Panc1 (cell line): ENCODE measurements around the gene RXFP3. TPM values are rescaled to one million over a fixed set of nuclear protein-coding genes. Genes with fewer than 3 reads are reported as not detected.

Experiments
- ATAC-seq: fragments of 200-7000 bp; cut with Tn5 transposase; 2 replicates; pipeline ENCODE4 v1.9.1; 2020; ENCODE audit warnings: mild to moderate bottlenecking, moderate library complexity
- BruUV-seq: library from RNA; stranded (reverse); fragments of 400-500 nt; replicated peaks from 2 replicates; lab custom pipeline; 2021; lab: Mats Ljungman, UMichigan
- CTCF ChIA-PET: fragments of 300-600 bp; sonication (Branson Sonifier 250); formaldehyde crosslinking; loops from one replicate; lab custom pipeline; 2022; ENCODE audit warnings: antibody characterized with exemption; lab: Charles Lee
- POLR2A ChIA-PET: fragments of 300-600 bp; sonication (Branson Sonifier 250); formaldehyde crosslinking; loops from one replicate; lab custom pipeline; 2022; ENCODE audit warnings: antibody characterized with exemption; lab: Charles Lee
- DNase-seq: peaks from one replicate; pipeline ENCODE4 v3.0.0-alpha.2; 2010; ENCODE audit warnings: low read depth, low spot score
- H3K27ac ChIP-seq: 2 replicates; pipeline ENCODE4 v1.5.1; 2011; ENCODE audit warnings: mild to moderate bottlenecking, low read length, inconsistent platforms
- H3K27me3 ChIP-seq: fragments of 200-500 bp; sonication (Bioruptor generic); 2 replicates; pipeline ENCODE4 v1.6.0; 2014; ENCODE audit warnings: low read length, inconsistent platforms; ENCODE audit not compliant: control insufficient read depth, insufficient read depth
- H3K36me3 ChIP-seq: fragments of 200-500 bp; sonication (Bioruptor generic); 2 replicates; pipeline ENCODE4 v1.5.1; 2014; ENCODE audit warnings: inconsistent platforms, mild to moderate bottlenecking, low read length, moderate library complexity; ENCODE audit not compliant: control insufficient read depth, insufficient read depth
- H3K4me1 ChIP-seq: 2 replicates; pipeline ENCODE4 v1.5.1; 2011; ENCODE audit warnings: inconsistent platforms, mild to moderate bottlenecking, low read length, moderate library complexity; ENCODE audit not compliant: control insufficient read depth, insufficient read depth
- H3K4me3 ChIP-seq, 2 experiments: 2 replicates each; pipeline ENCODE4 v1.5.1; 2011 to 2012; ENCODE audit warnings: low read depth in 2 of 2, low read length in 2 of 2, mild to moderate bottlenecking in 2 of 2, inconsistent platforms in 1 of 2, moderate library complexity in 1 of 2
- H3K9me3 ChIP-seq: fragments of 200-500 bp; sonication (Bioruptor generic); 2 replicates; pipeline ENCODE4 v1.5.1; 2014; ENCODE audit warnings: low read depth, mild to moderate bottlenecking, inconsistent platforms, low read length, moderate library complexity; ENCODE audit not compliant: control insufficient read depth, insufficient read depth
- CTCF ChIP-seq: fragments of 450-650 bp; IDR thresholded peaks from 2 replicates; pipeline ENCODE4 v1.5.1; 2017; ENCODE audit warnings: mild to moderate bottlenecking
- POLR2AphosphoS5 ChIP-seq: IDR thresholded peaks from 2 replicates; pipeline ENCODE4 v1.6.1; 2012; ENCODE audit warnings: mild to moderate bottlenecking, low read depth, low read length, moderate library complexity
- REST ChIP-seq, 2 experiments: IDR thresholded peaks; 2 replicates each; pipeline ENCODE4 v1.6.1; 2011 to 2012; ENCODE audit warnings: low read depth in 2 of 2, control low read depth in 1 of 2, low read length in 1 of 2, mild to moderate bottlenecking in 1 of 2, moderate library complexity in 1 of 2; ENCODE audit not compliant: insufficient read depth in 1 of 2
- SIN3A ChIP-seq: IDR thresholded peaks from 2 replicates; pipeline ENCODE4 v1.6.1; 2012; ENCODE audit warnings: low read depth, mild to moderate bottlenecking, low read length, moderate library complexity, borderline replicate concordance; ENCODE audit not compliant: insufficient read depth
- TCF7L2 ChIP-seq: IDR thresholded peaks from 2 replicates; pipeline ENCODE4 v1.6.1; 2011; ENCODE audit warnings: mild to moderate bottlenecking, low read depth, low read length, inconsistent platforms
- in situ Hi-C: cut with HindIII; loops from 2 replicates; pipeline ENCODE4 v1.10.0; 2016; ENCODE audit warnings: low sequenced_read_pairs, low pct_unique_long_range_greater_than_20kb
- intact Hi-C: fragments of 100-400 bp; cut with micrococcal nuclease; formaldehyde crosslinking; loops from one replicate; pipeline ENCODE4 v1.10.0; 2022; ENCODE audit not compliant: unreplicated experiment
- total RNA-seq: library from RNA; stranded (reverse); gene quantifications from one replicate; pipeline ENCODE4 v1.2.1, GENCODE V29; 2021; ENCODE audit not compliant: unreplicated experiment

RXFP3 gene
- total RNA-seq, 1 experiment from 2014 or later: not detected

- no TSS peak for BruUV-seq
- no peaks in the 10 kb centered on the region for H3K4me1 ChIP-seq
These were observed 44.8 kb upstream of the RXFP3 start for GRCh38 chr5:33891446-33891787.

GRCh38 chr5:33891788-33892619, 44.2 kb upstream of the RXFP3 start, which contains the start of gene ADAMTS12:
ADAMTS12 (minus strand) TSS chr5:33891990; CDS start chr5:33891856, 134 bp downstream.
- Histone ChIP-seq H3K27me3 (peaks cover 4% of the 10 kb centered on the region; the same call in 1 of the 2 replicates), H3K27ac (no peak within 1 kb of the TSS), H3K4me3 (no peak within 1 kb of the TSS), H3K36me3 (no peaks in the 10 kb centered on the region), H3K9me3 (no peaks in the 10 kb centered on the region), H3K4me1 (no peaks in the 10 kb centered on the region)
- intact Hi-C loops: no loop called here
- ChIA-PET CTCF (interaction anchor here (0.6 kb wide), 1 partner anchor 16 kb away, joined by 7 read pairs; no protein-coding TSS in a partner anchor), POLR2A (no interaction called here)
- no peak for ATAC-seq
- TF ChIP-seq REST (IDR thresholded peaks at IDR 0.05; ENCODE audit: insufficient read depth in 1 of 2, low read depth in 2 of 2, low read length in 1 of 2): no peak
- TF ChIP-seq POLR2AphosphoS5: no peak
- no peak for TF ChIP-seq TCF7L2
- no peak for TF ChIP-seq CTCF
- no peak for TF ChIP-seq SIN3A
- DNase-seq: no peak
- BruUV-seq: no TSS peak
- in situ Hi-C loops: no loop called here

More at GRCh38 chr5:33891446-33891787, 44.8 kb upstream of the RXFP3 start:
- intact Hi-C loops: no loop called here
- no peak overlapping the region for H3K4me3 ChIP-seq
- peaks cover 4% of the 10 kb centered on the region; the same call in 1 of the 2 replicates for H3K27me3 ChIP-seq
- no peak for TF ChIP-seq TCF7L2
- TF ChIP-seq POLR2AphosphoS5: no peak
- TF ChIP-seq REST (IDR thresholded peaks at IDR 0.05; ENCODE audit: insufficient read depth in 1 of 2, low read depth in 2 of 2, low read length in 1 of 2): no peak
- TF ChIP-seq CTCF: no peak
- no peak for TF ChIP-seq SIN3A
- POLR2A ChIA-PET: no interaction called here
- no peak overlapping the region for H3K27ac ChIP-seq
- DNase-seq: no peak
- CTCF ChIA-PET: no interaction called here
- in situ Hi-C loops: no loop called here
- no peak for ATAC-seq
- no peaks in the 10 kb centered on the region for H3K9me3 ChIP-seq
- no peaks in the 10 kb centered on the region for H3K36me3 ChIP-seq
